Fibroblast of skin of left biceps (primary cell): ENCODE results near the gene RPGR.

Experiments used
- DNase-seq, 2 experiments: peaks; one replicate each; pipeline ENCODE4 v3.0.0-alpha.2; 2013; ENCODE audit warnings: low read depth in 2 of 2

Gene RPGR

GRCh38 chrX:38327775-38328081, 419 bp upstream of the RPGR start:
- no peak for DNase-seq

GRCh38 chrX:38326086-38326485, 1.2 kb downstream of the RPGR start:
- no peak for DNase-seq

- no peak for DNase-seq
Observed at GRCh38 chrX:38320819-38321218, 6.5 kb downstream of the RPGR start.

- DNase-seq = no peak
Observed at GRCh38 chrX:38318606-38319005, 8.7 kb downstream of the RPGR start.

GRCh38 chrX:38318196-38318595, 9.1 kb downstream of the RPGR start:
- DNase-seq = no peak

GRCh38 chrX:38315186-38315585, 12.1 kb downstream of the RPGR start:
- DNase-seq = no peak

- DNase-seq = no peak
Observed at GRCh38 chrX:38313190-38313589, 14.1 kb downstream of the RPGR start.

GRCh38 chrX:38312436-38312835, 14.9 kb downstream of the RPGR start:
- peak; percentile 24 to 36 for DNase-seq

GRCh38 chrX:38311743-38312142, 15.6 kb downstream of the RPGR start:
- no peak for DNase-seq

GRCh38 chrX:38305971-38306370, 21.3 kb downstream of the RPGR start:
- DNase-seq = no peak

GRCh38 chrX:38304010-38304409, 23.3 kb downstream of the RPGR start:
- DNase-seq = no peak

GRCh38 chrX:38293741-38294140, 33.6 kb downstream of the RPGR start:
- DNase-seq = no peak

- no peak for DNase-seq
Observed at GRCh38 chrX:38287674-38288073, 39.6 kb downstream of the RPGR start.

GRCh38 chrX:38285649-38286048, 41.7 kb downstream of the RPGR start:
- DNase-seq = no peak

GRCh38 chrX:38282049-38282448, 45.3 kb downstream of the RPGR start:
- DNase-seq = no peak

GRCh38 chrX:38279188-38279587, 48.1 kb downstream of the RPGR start:
- no peak for DNase-seq

GRCh38 chrX:38278682-38279081, 48.6 kb downstream of the RPGR start:
- DNase-seq = no peak

- no peak for DNase-seq
Observed at GRCh38 chrX:38277802-38278201, 49.5 kb downstream of the RPGR start.

GRCh38 chrX:38277136-38277535, 50.2 kb downstream of the RPGR start:
- no peak for DNase-seq

- no peak for DNase-seq
Observed at GRCh38 chrX:38276089-38276488, 51.2 kb downstream of the RPGR start.

GRCh38 chrX:38275615-38276014, 51.7 kb downstream of the RPGR start:
- peak; percentile 62 to 71 for DNase-seq

- no peak for DNase-seq
Observed at GRCh38 chrX:38273453-38273852, 53.9 kb downstream of the RPGR start.

- DNase-seq = no peak
Observed at GRCh38 chrX:38271154-38271716, 56.1 kb downstream of the RPGR start.

GRCh38 chrX:38268011-38268410, 59.3 kb downstream of the RPGR start:
- no peak for DNase-seq
